Measurements from ENCODE around the gene NFKBIB. TPM values are rescaled to one million over a fixed set of nuclear protein-coding genes. Genes with fewer than 3 reads are reported as not detected.

The NFKBIB gene
- total and polyA plus RNA-seq, 2 of the 13 experiments (the other 11 are each of a cell fraction or from before 2014, with no cell fraction given): 8.6 to 14.9 TPM

GRCh38 chr19:38929929-38930775 is 30.4 kb downstream of the NFKBIB start, which contains the start of gene SARS2 (continued):
- TF ChIP-seq MXI1 (IDR thresholded peaks at IDR 0.05; ENCODE audit: borderline replicate concordance, low read depth, low read length) (no peak; the same call in 2 of the 3 replicates), SOX13 (IDR thresholded peaks at IDR 0.05) (no peak), SOX13 (CRISPR knock-in tag; conservative IDR thresholded peaks at IDR 0.05 in 1 of 2, IDR thresholded peaks at IDR 0.05 in 1 of 2) (0 out of 4 replicates have a peak, but pooled peaks of 1 of the 2 experiments have one; percentile 3), ZNF337 (CRISPR knock-in tag; IDR thresholded peaks at IDR 0.05; ENCODE audit: borderline replicate concordance, low read depth) (peak; percentile 74; the same call in 1 of the 2 replicates), CEBPB (IDR thresholded peaks at IDR 0.05; ENCODE audit: borderline replicate concordance, low read depth, low read length) (peak; percentile 31; the same call in 1 of the 2 replicates), EEA1 (CRISPR knock-in tag; IDR thresholded peaks at IDR 0.05; ENCODE audit: borderline replicate concordance) (peak; percentile 61; the same call in 1 of the 2 replicates), ZNF331 (CRISPR knock-in tag; IDR thresholded peaks at IDR 0.05) (peak; percentile 13; the same call in 1 of the 2 replicates), FOXO1 (CRISPR knock-in tag; IDR thresholded peaks at IDR 0.05) (peak; percentile 12; the same call in 1 of the 2 replicates), STAG1 (CRISPR knock-in tag; IDR thresholded peaks at IDR 0.05) (peak; percentile 86), ZSCAN21 (CRISPR knock-in tag; IDR thresholded peaks at IDR 0.05; ENCODE audit: borderline replicate concordance) (0 out of 2 replicates have a peak, but pooled peaks have one; percentile 11), TEAD3 (CRISPR knock-in tag; optimal IDR thresholded peaks at IDR 0.05; ENCODE audit: borderline replicate concordance) (peak; percentile 95), ZNF691 (CRISPR knock-in tag; IDR thresholded peaks at IDR 0.05; ENCODE audit: borderline replicate concordance, low read depth) (no peak; the same call in 1 of the 2 replicates), CHD2 (IDR thresholded peaks at IDR 0.05; ENCODE audit: low read depth, low read length) (peak; percentile 39; the same call in 1 of the 2 replicates), SMC3 (IDR thresholded peaks at IDR 0.05; ENCODE audit: low read length) (peak; percentile 55), NCOA2 (CRISPR knock-in tag; IDR thresholded peaks at IDR 0.05) (no peak), FOXC1 (CRISPR knock-in tag; IDR thresholded peaks at IDR 0.05; ENCODE audit: borderline replicate concordance) (peak; percentile 43; the same call in 1 of the 2 replicates), POLR2AphosphoS5 (IDR thresholded peaks at IDR 0.05; ENCODE audit: low read depth, low read length) (no peak), ZBTB26 (CRISPR knock-in tag; IDR thresholded peaks at IDR 0.05; ENCODE audit: borderline replicate concordance) (peak; percentile 25; the same call in 1 of the 2 replicates)
